ENCODE measurements around the gene SPATA45. TPM values are rescaled to one million over a fixed set of nuclear protein-coding genes. Genes with fewer than 3 reads are reported as not detected.
A peak's percentile ranks its signal among the peaks of the same experiment; 100 is the strongest.

The SPATA45 gene
- total and polyA plus RNA-seq, 2 of the 13 experiments (the other 11 are each of a cell fraction or from before 2014, with no cell fraction given) = 0.17 to 0.64 TPM

DNA sequence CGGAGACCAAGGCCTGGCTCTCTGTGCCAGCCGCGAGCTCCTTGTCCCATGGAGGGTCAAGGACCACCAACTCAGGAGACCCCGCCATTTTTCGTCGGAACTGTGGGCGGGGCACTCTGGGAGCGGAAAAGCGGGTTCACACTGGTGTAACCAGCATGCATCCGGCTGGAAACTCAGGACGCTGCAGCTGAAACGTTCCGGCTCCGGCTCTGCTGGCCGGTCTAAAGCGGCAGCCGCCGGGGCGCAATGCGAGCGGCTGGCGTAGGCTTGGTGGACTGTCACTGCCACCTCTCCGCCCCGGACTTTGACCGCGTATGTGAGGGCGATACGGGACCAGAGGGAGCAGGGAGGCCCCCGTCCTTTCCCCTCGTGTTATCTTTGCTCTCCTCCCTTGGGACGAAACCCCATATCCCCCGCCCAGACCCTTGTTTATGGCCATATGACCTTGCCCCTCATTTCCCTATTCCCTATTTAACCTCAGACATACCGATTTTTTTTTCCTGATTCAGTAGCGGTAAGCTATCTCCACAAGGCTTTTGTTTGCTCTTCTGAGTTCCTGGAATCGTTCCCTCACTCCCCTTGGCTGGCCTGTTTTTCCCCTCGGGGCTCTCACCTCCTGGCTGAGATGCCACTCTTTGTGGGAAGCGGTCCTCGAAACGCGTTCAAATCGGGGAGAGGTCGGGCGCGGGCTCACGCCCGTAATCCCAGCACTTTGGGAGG, 55.6 kb downstream of the SPATA45 start, which contains the start of the genes NSL1 and TATDN3 (continued):
- TF ChIP-seq, protein P1, sequence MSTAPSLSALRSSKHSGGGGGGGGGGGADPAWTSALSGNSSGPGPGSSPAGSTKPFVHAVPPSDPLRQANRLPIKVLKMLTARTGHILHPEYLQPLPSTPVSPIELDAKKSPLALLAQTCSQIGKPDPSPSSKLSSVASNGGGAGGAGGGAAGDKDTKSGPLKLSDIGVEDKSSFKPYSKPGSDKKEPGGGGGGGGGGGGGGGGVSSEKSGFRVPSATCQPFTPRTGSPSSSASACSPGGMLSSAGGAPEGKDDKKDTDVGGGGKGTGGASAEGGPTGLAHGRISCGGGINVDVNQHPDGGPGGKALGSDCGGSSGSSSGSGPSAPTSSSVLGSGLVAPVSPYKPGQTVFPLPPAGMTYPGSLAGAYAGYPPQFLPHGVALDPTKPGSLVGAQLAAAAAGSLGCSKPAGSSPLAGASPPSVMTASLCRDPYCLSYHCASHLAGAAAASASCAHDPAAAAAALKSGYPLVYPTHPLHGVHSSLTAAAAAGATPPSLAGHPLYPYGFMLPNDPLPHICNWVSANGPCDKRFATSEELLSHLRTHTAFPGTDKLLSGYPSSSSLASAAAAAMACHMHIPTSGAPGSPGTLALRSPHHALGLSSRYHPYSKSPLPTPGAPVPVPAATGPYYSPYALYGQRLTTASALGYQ (CRISPR knock-in tag; IDR thresholded peaks at IDR 0.05) = peak; percentile 86; the same call in 1 of the 2 replicates
- TF ChIP-seq SCMH1 (CRISPR knock-in tag; IDR thresholded peaks at IDR 0.05; ENCODE audit: borderline replicate concordance) (no peak), ZNF383 (CRISPR knock-in tag; IDR thresholded peaks at IDR 0.05; ENCODE audit: borderline replicate concordance) (peak; percentile 95; the same call in 1 of the 2 replicates), HMGA1 (CRISPR knock-in tag; conservative IDR thresholded peaks at IDR 0.05) (no peak), TAF1 (CRISPR knock-in tag; IDR thresholded peaks at IDR 0.05) (peak; percentile 98), MAFF (IDR thresholded peaks at IDR 0.05; ENCODE audit: low read depth, low read length) (no peak), HNRNPUL1 (IDR thresholded peaks at IDR 0.05; ENCODE audit: low read depth, low read length) (0 out of 2 replicates have a peak, but pooled peaks have one; percentile 74), SIX4 (CRISPR knock-in tag; IDR thresholded peaks at IDR 0.05) (peak; percentile 82), SMARCE1 (IDR thresholded peaks at IDR 0.05; ENCODE audit: borderline replicate concordance) (no peak), SMYD3 (CRISPR knock-in tag; IDR thresholded peaks at IDR 0.05) (peak; percentile 70; the same call in 1 of the 2 replicates), KAT8 (CRISPR knock-in tag; IDR thresholded peaks at IDR 0.05) (peak; percentile 99), CCDC6 (CRISPR knock-in tag; IDR thresholded peaks at IDR 0.05) (peak; percentile 99), ZNF335 (CRISPR knock-in tag; IDR thresholded peaks at IDR 0.05) (peak; percentile 87), ARNT (IDR thresholded peaks at IDR 0.05) (no peak), CEBPG (CRISPR knock-in tag; IDR thresholded peaks at IDR 0.05) (no peak; the same call in 1 of the 2 replicates), ZNF605 (CRISPR knock-in tag; IDR thresholded peaks at IDR 0.05) (peak; percentile 98), NKX3-1 (CRISPR knock-in tag; IDR thresholded peaks at IDR 0.05) (peak; percentile 78), ZNF33B (CRISPR knock-in tag; IDR thresholded peaks at IDR 0.05) (no peak)
- TF ChIP-seq, protein P2, sequence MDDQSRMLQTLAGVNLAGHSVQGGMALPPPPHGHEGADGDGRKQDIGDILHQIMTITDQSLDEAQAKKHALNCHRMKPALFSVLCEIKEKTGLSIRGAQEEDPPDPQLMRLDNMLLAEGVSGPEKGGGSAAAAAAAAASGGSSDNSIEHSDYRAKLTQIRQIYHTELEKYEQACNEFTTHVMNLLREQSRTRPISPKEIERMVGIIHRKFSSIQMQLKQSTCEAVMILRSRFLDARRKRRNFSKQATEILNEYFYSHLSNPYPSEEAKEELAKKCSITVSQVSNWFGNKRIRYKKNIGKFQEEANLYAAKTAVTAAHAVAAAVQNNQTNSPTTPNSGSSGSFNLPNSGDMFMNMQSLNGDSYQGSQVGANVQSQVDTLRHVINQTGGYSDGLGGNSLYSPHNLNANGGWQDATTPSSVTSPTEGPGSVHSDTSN (CRISPR knock-in tag; IDR thresholded peaks at IDR 0.05; ENCODE audit: borderline replicate concordance) = no peak
- TF ChIP-seq, protein P3, sequence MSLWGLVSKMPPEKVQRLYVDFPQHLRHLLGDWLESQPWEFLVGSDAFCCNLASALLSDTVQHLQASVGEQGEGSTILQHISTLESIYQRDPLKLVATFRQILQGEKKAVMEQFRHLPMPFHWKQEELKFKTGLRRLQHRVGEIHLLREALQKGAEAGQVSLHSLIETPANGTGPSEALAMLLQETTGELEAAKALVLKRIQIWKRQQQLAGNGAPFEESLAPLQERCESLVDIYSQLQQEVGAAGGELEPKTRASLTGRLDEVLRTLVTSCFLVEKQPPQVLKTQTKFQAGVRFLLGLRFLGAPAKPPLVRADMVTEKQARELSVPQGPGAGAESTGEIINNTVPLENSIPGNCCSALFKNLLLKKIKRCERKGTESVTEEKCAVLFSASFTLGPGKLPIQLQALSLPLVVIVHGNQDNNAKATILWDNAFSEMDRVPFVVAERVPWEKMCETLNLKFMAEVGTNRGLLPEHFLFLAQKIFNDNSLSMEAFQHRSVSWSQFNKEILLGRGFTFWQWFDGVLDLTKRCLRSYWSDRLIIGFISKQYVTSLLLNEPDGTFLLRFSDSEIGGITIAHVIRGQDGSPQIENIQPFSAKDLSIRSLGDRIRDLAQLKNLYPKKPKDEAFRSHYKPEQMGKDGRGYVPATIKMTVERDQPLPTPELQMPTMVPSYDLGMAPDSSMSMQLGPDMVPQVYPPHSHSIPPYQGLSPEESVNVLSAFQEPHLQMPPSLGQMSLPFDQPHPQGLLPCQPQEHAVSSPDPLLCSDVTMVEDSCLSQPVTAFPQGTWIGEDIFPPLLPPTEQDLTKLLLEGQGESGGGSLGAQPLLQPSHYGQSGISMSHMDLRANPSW (CRISPR knock-in tag; IDR thresholded peaks at IDR 0.05; ENCODE audit: borderline replicate concordance) = peak; percentile 99; the same call in 1 of the 2 replicates
- TF ChIP-seq, protein P4, sequence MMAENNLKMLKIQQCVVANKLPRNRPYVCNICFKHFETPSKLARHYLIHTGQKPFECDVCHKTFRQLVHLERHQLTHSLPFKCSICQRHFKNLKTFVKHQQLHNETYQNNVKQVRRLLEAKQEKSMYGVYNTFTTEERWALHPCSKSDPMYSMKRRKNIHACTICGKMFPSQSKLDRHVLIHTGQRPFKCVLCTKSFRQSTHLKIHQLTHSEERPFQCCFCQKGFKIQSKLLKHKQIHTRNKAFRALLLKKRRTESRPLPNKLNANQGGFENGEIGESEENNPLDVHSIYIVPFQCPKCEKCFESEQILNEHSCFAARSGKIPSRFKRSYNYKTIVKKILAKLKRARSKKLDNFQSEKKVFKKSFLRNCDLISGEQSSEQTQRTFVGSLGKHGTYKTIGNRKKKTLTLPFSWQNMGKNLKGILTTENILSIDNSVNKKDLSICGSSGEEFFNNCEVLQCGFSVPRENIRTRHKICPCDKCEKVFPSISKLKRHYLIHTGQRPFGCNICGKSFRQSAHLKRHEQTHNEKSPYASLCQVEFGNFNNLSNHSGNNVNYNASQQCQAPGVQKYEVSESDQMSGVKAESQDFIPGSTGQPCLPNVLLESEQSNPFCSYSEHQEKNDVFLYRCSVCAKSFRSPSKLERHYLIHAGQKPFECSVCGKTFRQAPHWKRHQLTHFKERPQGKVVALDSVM (CRISPR knock-in tag; IDR thresholded peaks at IDR 0.05) = peak; percentile 75
- TF ChIP-seq, protein P5, sequence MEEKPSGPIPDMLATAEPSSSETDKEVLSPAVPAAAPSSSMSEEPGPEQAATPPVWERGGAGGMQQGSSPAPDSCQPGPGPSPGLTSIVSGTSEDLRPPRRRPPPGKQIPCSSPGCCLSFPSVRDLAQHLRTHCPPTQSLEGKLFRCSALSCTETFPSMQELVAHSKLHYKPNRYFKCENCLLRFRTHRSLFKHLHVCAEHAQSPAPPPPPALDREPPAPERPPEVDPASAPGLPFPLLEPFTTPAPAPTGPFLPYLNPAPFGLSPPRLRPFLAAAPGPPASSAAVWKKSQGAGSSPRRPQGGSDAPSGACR (CRISPR knock-in tag; IDR thresholded peaks at IDR 0.05) = peak; percentile 84

Data from HepG2 (cell line).